ENCODE results near the gene C17orf113. TPM values are rescaled to one million over a fixed set of nuclear protein-coding genes. Genes with fewer than 3 reads are reported as not detected.

Gene C17orf113
- total RNA-seq, 1 experiment from 2014 or later, result 0.74 TPM

DNA sequence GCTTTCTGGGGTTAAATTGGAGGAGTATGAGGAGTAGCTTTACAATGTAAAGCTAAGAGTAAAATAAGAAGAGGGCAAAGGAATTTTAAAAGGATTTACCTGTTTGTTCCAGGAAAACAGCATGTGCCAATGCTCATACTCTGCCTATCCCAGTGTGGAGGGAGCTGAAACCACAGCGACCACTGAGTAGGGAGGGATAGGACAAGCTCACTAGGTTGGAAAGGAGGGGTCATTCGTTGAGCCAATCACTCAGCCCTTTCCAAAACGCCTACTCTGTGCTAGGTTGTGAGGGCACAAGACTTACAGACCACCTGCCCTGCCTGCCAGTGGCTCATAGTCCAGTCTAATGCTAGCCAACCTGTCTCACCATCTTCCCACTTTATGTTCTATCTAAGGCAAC, 32.1 kb downstream of the C17orf113 start:
- Histone ChIP-seq H3K4me3 (ENCODE audit: low read depth in 2 of 2, low read length in 2 of 2) (peak overlapping the region; percentile 90 to 93), H3K27me3 (ENCODE audit: control insufficient read depth, insufficient read depth, low read length) (no peaks in the 10 kb centered on the region), H3K36me3 (ENCODE audit: control insufficient read depth, insufficient read depth, low read length) (peaks cover 8% of the 10 kb centered on the region; the same call in 1 of the 2 replicates), H3K9me3 (ENCODE audit: control insufficient read depth, insufficient read depth, low read depth, low read length) (no peaks in the 10 kb centered on the region), H3K27ac (ENCODE audit: low read length) (peak overlapping the region; percentile 94), H3K4me1 (ENCODE audit: control insufficient read depth, insufficient read depth, low read length) (peaks cover 7% of the 10 kb centered on the region; the same call in 1 of the 2 replicates)
- DNase-seq (ENCODE audit: low read depth, low spot score) (no peak), ATAC-seq (no peak)
- TF ChIP-seq SIN3A (IDR thresholded peaks at IDR 0.05; ENCODE audit: borderline replicate concordance, insufficient read depth, low read depth, low read length) (no peak), TCF7L2 (IDR thresholded peaks at IDR 0.05; ENCODE audit: low read depth, low read length) (no peak), POLR2AphosphoS5 (IDR thresholded peaks at IDR 0.05; ENCODE audit: low read depth, low read length) (no peak)
- TF ChIP-seq, protein P1, sequence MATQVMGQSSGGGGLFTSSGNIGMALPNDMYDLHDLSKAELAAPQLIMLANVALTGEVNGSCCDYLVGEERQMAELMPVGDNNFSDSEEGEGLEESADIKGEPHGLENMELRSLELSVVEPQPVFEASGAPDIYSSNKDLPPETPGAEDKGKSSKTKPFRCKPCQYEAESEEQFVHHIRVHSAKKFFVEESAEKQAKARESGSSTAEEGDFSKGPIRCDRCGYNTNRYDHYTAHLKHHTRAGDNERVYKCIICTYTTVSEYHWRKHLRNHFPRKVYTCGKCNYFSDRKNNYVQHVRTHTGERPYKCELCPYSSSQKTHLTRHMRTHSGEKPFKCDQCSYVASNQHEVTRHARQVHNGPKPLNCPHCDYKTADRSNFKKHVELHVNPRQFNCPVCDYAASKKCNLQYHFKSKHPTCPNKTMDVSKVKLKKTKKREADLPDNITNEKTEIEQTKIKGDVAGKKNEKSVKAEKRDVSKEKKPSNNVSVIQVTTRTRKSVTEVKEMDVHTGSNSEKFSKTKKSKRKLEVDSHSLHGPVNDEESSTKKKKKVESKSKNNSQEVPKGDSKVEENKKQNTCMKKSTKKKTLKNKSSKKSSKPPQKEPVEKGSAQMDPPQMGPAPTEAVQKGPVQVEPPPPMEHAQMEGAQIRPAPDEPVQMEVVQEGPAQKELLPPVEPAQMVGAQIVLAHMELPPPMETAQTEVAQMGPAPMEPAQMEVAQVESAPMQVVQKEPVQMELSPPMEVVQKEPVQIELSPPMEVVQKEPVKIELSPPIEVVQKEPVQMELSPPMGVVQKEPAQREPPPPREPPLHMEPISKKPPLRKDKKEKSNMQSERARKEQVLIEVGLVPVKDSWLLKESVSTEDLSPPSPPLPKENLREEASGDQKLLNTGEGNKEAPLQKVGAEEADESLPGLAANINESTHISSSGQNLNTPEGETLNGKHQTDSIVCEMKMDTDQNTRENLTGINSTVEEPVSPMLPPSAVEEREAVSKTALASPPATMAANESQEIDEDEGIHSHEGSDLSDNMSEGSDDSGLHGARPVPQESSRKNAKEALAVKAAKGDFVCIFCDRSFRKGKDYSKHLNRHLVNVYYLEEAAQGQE (IDR thresholded peaks at IDR 0.05; ENCODE audit: insufficient read depth in 1 of 2, low read depth in 2 of 2, low read length in 1 of 2), result no peak
- TF ChIP-seq, protein P2, sequence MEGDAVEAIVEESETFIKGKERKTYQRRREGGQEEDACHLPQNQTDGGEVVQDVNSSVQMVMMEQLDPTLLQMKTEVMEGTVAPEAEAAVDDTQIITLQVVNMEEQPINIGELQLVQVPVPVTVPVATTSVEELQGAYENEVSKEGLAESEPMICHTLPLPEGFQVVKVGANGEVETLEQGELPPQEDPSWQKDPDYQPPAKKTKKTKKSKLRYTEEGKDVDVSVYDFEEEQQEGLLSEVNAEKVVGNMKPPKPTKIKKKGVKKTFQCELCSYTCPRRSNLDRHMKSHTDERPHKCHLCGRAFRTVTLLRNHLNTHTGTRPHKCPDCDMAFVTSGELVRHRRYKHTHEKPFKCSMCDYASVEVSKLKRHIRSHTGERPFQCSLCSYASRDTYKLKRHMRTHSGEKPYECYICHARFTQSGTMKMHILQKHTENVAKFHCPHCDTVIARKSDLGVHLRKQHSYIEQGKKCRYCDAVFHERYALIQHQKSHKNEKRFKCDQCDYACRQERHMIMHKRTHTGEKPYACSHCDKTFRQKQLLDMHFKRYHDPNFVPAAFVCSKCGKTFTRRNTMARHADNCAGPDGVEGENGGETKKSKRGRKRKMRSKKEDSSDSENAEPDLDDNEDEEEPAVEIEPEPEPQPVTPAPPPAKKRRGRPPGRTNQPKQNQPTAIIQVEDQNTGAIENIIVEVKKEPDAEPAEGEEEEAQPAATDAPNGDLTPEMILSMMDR (IDR thresholded peaks at IDR 0.05), result no peak
- POLR2A ChIA-PET, result interaction anchor here (0.5 kb wide), 1 partner anchor 16 kb away, joined by 8 read pairs; no protein-coding TSS in a partner anchor
- no TSS peak for BruUV-seq (replicated peaks)
- CTCF ChIA-PET, result interaction anchor here (0.7 kb wide), 1 partner anchor 10 kb away, joined by 3 read pairs; no protein-coding TSS in a partner anchor
- intact Hi-C loops (cut with micrococcal nuclease; ENCODE audit: unreplicated experiment) (no loop called here), in situ Hi-C loops (cut with HindIII; ENCODE audit: low pct_unique_long_range_greater_than_20kb, low sequenced_read_pairs) (no loop called here)

DNA sequence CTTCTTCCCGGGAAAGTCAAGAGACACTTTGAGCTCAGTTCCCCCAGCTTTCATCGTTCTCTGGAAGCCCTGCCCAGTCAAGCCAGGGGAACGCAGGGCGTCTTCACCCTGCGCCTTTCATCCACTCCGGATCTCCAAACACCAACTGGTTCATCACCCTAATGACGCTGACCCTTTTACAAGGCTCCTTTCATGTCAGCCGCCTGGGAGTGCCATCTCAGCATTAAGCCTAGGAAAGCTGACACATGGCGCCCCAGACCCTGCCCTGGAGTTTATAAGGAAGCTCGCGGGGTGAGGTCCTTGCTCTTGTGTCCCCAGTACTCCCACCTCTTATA, 32.6 kb downstream of the C17orf113 start:
- ChIA-PET CTCF (interaction anchor here (0.7 kb wide), 1 partner anchor 11 kb away, joined by 3 read pairs; no protein-coding TSS in a partner anchor), POLR2A (interaction anchor here (0.6 kb wide), 1 partner anchor 48 kb away, joined by 13 read pairs; no protein-coding TSS in a partner anchor)
- Histone ChIP-seq H3K9me3 (ENCODE audit: control insufficient read depth, insufficient read depth, low read depth, low read length) (no peaks in the 10 kb centered on the region), H3K27me3 (ENCODE audit: control insufficient read depth, insufficient read depth, low read length) (no peaks in the 10 kb centered on the region), H3K27ac (ENCODE audit: low read length) (peak overlapping the region; percentile 94), H3K4me1 (ENCODE audit: control insufficient read depth, insufficient read depth, low read length) (peaks cover 7% of the 10 kb centered on the region; the same call in 1 of the 2 replicates), H3K4me3 (ENCODE audit: low read depth in 2 of 2, low read length in 2 of 2) (peak overlapping the region; percentile 90 to 93), H3K36me3 (ENCODE audit: control insufficient read depth, insufficient read depth, low read length) (peaks cover 8% of the 10 kb centered on the region; the same call in 1 of the 2 replicates)
- in situ Hi-C loops (cut with HindIII; ENCODE audit: low pct_unique_long_range_greater_than_20kb, low sequenced_read_pairs), result no loop called here
- no TSS peak for BruUV-seq (replicated peaks)
- ATAC-seq (no peak; the same call in 1 of the 2 replicates), DNase-seq (ENCODE audit: low read depth, low spot score) (no peak)
- intact Hi-C loops (cut with micrococcal nuclease; ENCODE audit: unreplicated experiment), result no loop called here
- TF ChIP-seq, protein P2 (IDR thresholded peaks at IDR 0.05), result no peak
- TF ChIP-seq TCF7L2 (IDR thresholded peaks at IDR 0.05; ENCODE audit: low read depth, low read length) (0 out of 2 replicates have a peak, but pooled peaks have one; percentile 40), POLR2AphosphoS5 (IDR thresholded peaks at IDR 0.05; ENCODE audit: low read depth, low read length) (no peak), SIN3A (IDR thresholded peaks at IDR 0.05; ENCODE audit: borderline replicate concordance, insufficient read depth, low read depth, low read length) (no peak)
- TF ChIP-seq, protein P1 (IDR thresholded peaks at IDR 0.05; ENCODE audit: insufficient read depth in 1 of 2, low read depth in 2 of 2, low read length in 1 of 2), result no peak

Data from Panc1 (cell line).